Ovary (tissue), 9 donors: ENCODE measurements around the gene SMIM43. TPM values are rescaled to one million over a fixed set of nuclear protein-coding genes. Genes with fewer than 3 reads are reported as not detected.

ENCODE experiments used
- DNase-seq, 5 donors: peaks; one replicate each; pipeline ENCODE4 v3.0.0-alpha.2; 2019 to 2020
- H3K27ac ChIP-seq, 2 donors: fragments of 200-600 bp; one replicate each; pipeline versions ENCODE4 v1.5.1 to v1.8.0; 2019 to 2022
- H3K27me3 ChIP-seq: fragments of 200-600 bp; one replicate; pipeline ENCODE4 v1.8.0; 2022
- H3K36me3 ChIP-seq: fragments of 200-600 bp; sonication (generic); one replicate; pipeline ENCODE4 v1.5.1; 2019
- H3K4me1 ChIP-seq: one replicate; pipeline ENCODE4 v1.8.1; 2013; ENCODE audit warnings: mild to moderate bottlenecking, moderate library complexity; ENCODE audit not compliant: insufficient read depth
- H3K4me3 ChIP-seq: fragments of 200-600 bp; sonication (generic); one replicate; pipeline ENCODE4 v1.5.1; 2017
- H3K9me3 ChIP-seq, 2 donors: fragments of 200-600 bp in 1 of 2; sonication (generic) in 1 of 2; one replicate each; pipeline versions ENCODE4 v1.5.1 to v1.8.1; 2013 to 2019; ENCODE audit warnings: mild to moderate bottlenecking in 1 of 2, moderate library complexity in 1 of 2
- EP300 ChIP-seq: sonication (generic); formaldehyde crosslinking; IDR thresholded peaks from one replicate; pipeline ENCODE4 v1.6.1; 2017; ENCODE audit warnings: antibody characterized with exemption
- POLR2A ChIP-seq: fragments of 450-650 bp; IDR thresholded peaks from one replicate; pipeline ENCODE4 v1.6.1; 2017; ENCODE audit warnings: antibody characterized with exemption, mild to moderate bottlenecking, moderate library complexity
- WGBS, 3 donors: extraction: QIAGEN DNeasy Blood & Tissue Kit in 1 of 3; methylation state at CpG; one replicate each; pipeline versions ENCODE4 v1.1.5 to v1.1.7; 2013 to 2017; 5-methylcytosine and 5-hydroxymethylcytosine counted together
- intact Hi-C, 4 donors: fragments of 100-400 bp; cut with DNase I; formaldehyde crosslinking; loops; one replicate each; pipeline versions ENCODE4 v1.11.0 to v1.15.1; 2022 to 2023
- polyA plus RNA-seq, 2 donors: library from polyadenylated mRNA; stranded (reverse); fragments of 200-250 nt in 1 of 2; fragments of 350-450 nt in 1 of 2; fragmentation: Illumina TruSeq in 1 of 2; extraction: RNeasy Lipid Tissue Mini Kit (QIAGEN cat#74804) in 1 of 2; gene quantifications; one replicate each; pipeline ENCODE4 v1.2.3, GENCODE V29; 2013 to 2014
- total RNA-seq, 7 donors: library from RNA; depleted of rRNA in 2 of 7; stranded (reverse); fragments of >200 nt in 2 of 7; fragmentation: NEBNext Ultra II Directional in 3 of 7; extraction: Animal tissue kit (Norgen Biotek cat#: 25700) in 3 of 7; gene quantifications; one replicate each; pipeline versions ENCODE4 v1.1.0 to v1.2.4, GENCODE V29; 2016 to 2023
- TF ChIP-seq, protein P1 (sequence below), 3 donors: fragments of 450-650 bp in 2 of 3; fragments of 200-600 bp in 1 of 3; IDR thresholded peaks; one replicate each; pipeline versions ENCODE4 v1.5.1 to v1.8.0; 2016 to 2022; ENCODE audit warnings: antibody characterized with exemption in 3 of 3, mild to moderate bottlenecking in 1 of 3
- donor health status: DM: no; HTN: no; CAD: no; lungs with moderate emphysema.
- donor health status: DM: no; HTN: no; CAD: no.
- donor health status: Bipolar disorder and iron deficiency.
- donor health status: DM: yes; HTN: yes; CAD: no.
- donor health status: DM: no; HTN: no; CAD: no.
- donor health status: DM: yes; HTN: yes; CAD: no.

SMIM43 gene
- total and polyA plus RNA-seq, 9 donors: 0.11 to 0.40 (median 0.25) TPM; not detected in 5

DNA sequence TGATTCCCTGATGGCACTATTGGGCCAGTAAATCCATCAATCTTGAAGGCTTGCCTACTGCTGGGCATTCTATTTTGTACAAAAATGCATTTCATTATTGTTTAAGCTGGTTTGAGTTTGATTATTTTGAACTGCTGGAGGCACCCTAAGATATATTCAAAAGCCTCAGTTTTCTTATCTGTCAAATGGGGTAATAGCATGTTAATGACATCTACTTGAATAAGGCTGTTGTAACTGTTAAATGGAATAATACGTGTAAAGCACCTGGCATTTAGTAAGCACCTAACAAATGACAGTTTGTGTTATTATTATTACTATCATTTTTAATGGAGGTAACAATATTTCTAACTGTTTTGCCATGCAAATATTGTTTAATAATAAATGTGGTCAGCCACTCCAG is 6.9 kb upstream of the SMIM43 start:
- 90 to 96% (median 92%) methylated on average over 1 of the region's 1 CpG for WGBS, 3 donors
- Histone ChIP-seq H3K9me3 (no peaks in the 10 kb centered on the region), H3K36me3 (no peaks in the 10 kb centered on the region), H3K4me1 (no peaks in the 10 kb centered on the region), H3K27me3 (no peaks in the 10 kb centered on the region), H3K27ac (no peak overlapping the region), H3K4me3 (no peak overlapping the region)
- intact Hi-C loops: no loop called here
- no peak for DNase-seq
- TF ChIP-seq, protein P1, sequence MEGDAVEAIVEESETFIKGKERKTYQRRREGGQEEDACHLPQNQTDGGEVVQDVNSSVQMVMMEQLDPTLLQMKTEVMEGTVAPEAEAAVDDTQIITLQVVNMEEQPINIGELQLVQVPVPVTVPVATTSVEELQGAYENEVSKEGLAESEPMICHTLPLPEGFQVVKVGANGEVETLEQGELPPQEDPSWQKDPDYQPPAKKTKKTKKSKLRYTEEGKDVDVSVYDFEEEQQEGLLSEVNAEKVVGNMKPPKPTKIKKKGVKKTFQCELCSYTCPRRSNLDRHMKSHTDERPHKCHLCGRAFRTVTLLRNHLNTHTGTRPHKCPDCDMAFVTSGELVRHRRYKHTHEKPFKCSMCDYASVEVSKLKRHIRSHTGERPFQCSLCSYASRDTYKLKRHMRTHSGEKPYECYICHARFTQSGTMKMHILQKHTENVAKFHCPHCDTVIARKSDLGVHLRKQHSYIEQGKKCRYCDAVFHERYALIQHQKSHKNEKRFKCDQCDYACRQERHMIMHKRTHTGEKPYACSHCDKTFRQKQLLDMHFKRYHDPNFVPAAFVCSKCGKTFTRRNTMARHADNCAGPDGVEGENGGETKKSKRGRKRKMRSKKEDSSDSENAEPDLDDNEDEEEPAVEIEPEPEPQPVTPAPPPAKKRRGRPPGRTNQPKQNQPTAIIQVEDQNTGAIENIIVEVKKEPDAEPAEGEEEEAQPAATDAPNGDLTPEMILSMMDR (IDR thresholded peaks at IDR 0.05): no peak
- TF ChIP-seq POLR2A (no peak), EP300 (no peak)

DNA sequence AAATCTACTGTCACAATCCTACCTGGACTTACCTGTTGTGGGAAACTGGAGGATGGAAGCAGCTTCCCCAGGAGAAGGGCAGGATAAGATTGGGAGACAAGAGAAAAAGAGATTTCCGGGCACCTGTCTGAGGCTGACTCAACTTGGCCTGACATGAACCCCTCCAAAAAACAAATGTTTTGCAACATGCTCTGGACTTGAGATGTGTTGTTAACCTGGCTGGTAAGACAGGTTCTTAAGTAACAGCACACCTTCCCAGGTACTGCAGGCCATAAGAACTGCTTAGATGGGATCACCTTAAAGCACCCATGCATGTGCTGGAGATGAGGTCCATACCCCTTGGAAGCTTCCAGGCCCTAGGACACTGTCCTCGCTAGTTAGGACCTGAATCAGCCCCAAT is 4.4 kb upstream of the SMIM43 start:
- 94 to 98% (median 95%) methylated on average over 2 of the region's 2 CpGs for WGBS, 3 donors
- TF ChIP-seq EP300: no peak
- TF ChIP-seq, protein P1 (IDR thresholded peaks at IDR 0.05): no peak
- TF ChIP-seq POLR2A: no peak
- Histone ChIP-seq H3K36me3 (no peaks in the 10 kb centered on the region), H3K4me3 (no peak overlapping the region), H3K27me3 (no peaks in the 10 kb centered on the region), H3K9me3 (no peaks in the 10 kb centered on the region), H3K4me1 (peaks cover 2% of the 10 kb centered on the region), H3K27ac (no peak overlapping the region)
- intact Hi-C loops: no loop called here
- no peak for DNase-seq

DNA sequence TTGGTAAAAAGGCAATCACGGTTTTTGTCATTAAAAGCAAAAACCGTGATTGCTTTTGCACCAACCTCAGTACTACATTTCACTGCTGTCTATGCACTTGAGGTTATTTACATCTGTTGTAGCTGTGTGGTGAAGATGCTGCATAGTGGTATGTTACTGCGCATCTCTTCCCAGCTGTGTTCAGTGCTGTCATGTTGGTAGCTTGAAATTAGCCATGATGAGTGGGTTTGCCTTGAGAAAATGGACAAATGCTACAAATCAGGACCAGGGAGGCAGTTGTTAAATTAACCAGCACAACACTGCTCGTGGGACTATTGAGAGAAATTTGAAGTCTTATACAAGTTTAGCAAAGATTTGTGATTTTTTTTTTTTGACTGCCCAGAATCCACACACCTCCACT is 2.2 kb upstream of the SMIM43 start:
- no peak overlapping the region for H3K27ac ChIP-seq
- DNase-seq: no peak
- H3K9me3 ChIP-seq: no peaks in the 10 kb centered on the region
- H3K4me3 ChIP-seq: no peak overlapping the region
- H3K4me1 ChIP-seq: peaks cover 2% of the 10 kb centered on the region
- no peaks in the 10 kb centered on the region for H3K36me3 ChIP-seq
- WGBS, 3 donors: 93 to 96% (median 95%) methylated on average over 4 of the region's 4 CpGs
- intact Hi-C loops: no loop called here
- TF ChIP-seq EP300: no peak
- TF ChIP-seq, protein P1 (IDR thresholded peaks at IDR 0.05): no peak
- H3K27me3 ChIP-seq: no peaks in the 10 kb centered on the region

DNA sequence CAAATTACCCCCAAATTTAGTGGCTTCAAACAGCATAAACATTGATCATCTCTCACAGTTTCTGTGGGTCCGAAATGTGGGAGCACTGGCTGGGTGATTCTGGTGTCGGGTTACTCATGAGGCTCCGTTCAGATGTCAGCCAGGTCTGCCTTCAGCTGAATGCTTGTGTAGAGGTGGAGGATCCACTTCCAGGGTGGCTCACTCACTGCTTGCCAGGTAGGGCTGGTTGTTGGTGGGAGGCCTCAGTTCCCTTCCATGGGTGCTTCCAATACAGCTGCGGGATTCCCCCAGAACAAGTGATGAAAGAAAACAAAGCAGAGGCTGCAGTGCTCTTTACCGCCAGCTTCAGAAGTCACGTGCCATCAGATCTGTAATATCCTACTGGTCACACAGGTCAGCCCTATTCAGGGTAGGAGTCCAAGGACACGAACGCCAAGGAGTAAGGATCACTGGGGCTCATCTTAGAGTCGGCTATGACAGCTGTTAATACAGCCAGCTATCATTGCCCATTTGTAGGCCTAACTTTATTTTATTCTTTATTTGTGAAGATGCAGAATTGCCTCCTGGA is 1.1 kb upstream of the SMIM43 start:
- 95 to 96% (median 96%) methylated on average over 9 of the region's 9 CpGs for WGBS, 3 donors
- no peaks in the 10 kb centered on the region for H3K9me3 ChIP-seq
- H3K27ac ChIP-seq: no peak overlapping the region
- H3K4me1 ChIP-seq: peaks cover 2% of the 10 kb centered on the region
- no peak for DNase-seq
- TF ChIP-seq POLR2A (no peak), EP300 (no peak)
- TF ChIP-seq, protein P1 (IDR thresholded peaks at IDR 0.05): no peak
- no peak overlapping the region for H3K4me3 ChIP-seq
- no peaks in the 10 kb centered on the region for H3K27me3 ChIP-seq
- intact Hi-C loops: no loop called here
- no peaks in the 10 kb centered on the region for H3K36me3 ChIP-seq
